SK-N-SH (cell line): ENCODE measurements around the gene ZSCAN10. TPM values are rescaled to one million over a fixed set of nuclear protein-coding genes. Genes with fewer than 3 reads are reported as not detected.
A peak's percentile ranks its signal among the peaks of the same experiment; 100 is the strongest.

Experiments
- CTCF ChIA-PET: fragments of 300-600, 350-600 bp; formaldehyde crosslinking; extraction: SDS; loops from one replicate; lab custom pipeline; 2021; lab: Yijun Ruan, JAX
- POLR2A ChIA-PET: fragments of 350-600 bp; sonication (Branson Sonifier 250); formaldehyde crosslinking; extraction: SDS; loops from one replicate; lab custom pipeline; 2020; ENCODE audit warnings: antibody characterized with exemption, inconsistent platforms; lab: Yijun Ruan, JAX
- DNase-seq: peaks from one replicate; pipeline ENCODE4 v3.0.0; 2012
- H2AFZ ChIP-seq: fragments of 200-600 bp; sonication (generic); 2 replicates; pipeline ENCODE4 v1.8.1; 2016; ENCODE audit warnings: antibody characterized with exemption, mild to moderate bottlenecking, low read depth
- H3F3A ChIP-seq: fragments of 200-600 bp; sonication (generic); replicated peaks from 2 replicates; pipeline ENCODE3; 2016; ENCODE audit warnings: antibody characterized with exemption, mild to moderate bottlenecking; ENCODE audit not compliant: insufficient read depth
- H3K27ac ChIP-seq, 2 experiments: fragments of 200-500 bp in 1 of 2; fragments of 200-600 bp in 1 of 2; sonication (Bioruptor generic) in 1 of 2; sonication (generic), shearing (Covaris generic) in 1 of 2; 2 replicates each; pipeline versions ENCODE4 v1.5.1 to v1.6.1; 2014 to 2016; ENCODE audit warnings: low read depth in 2 of 2, inconsistent platforms in 1 of 2, low read length in 1 of 2, mild to moderate bottlenecking in 1 of 2, mixed read lengths in 1 of 2
- H3K27me3 ChIP-seq: fragments of 200-600 bp; sonication (generic), shearing (Covaris generic); 2 replicates; pipeline ENCODE4 v1.6.1; 2016; ENCODE audit warnings: mixed run types; ENCODE audit not compliant: insufficient read depth
- H3K36me3 ChIP-seq, 2 experiments: fragments of 200-500 bp in 1 of 2; fragments of 200-600 bp in 1 of 2; sonication (Bioruptor generic) in 1 of 2; sonication (generic) in 1 of 2; replicated peaks in 1 of 2; 2 replicates each; pipeline versions ENCODE3 to v1.5.1; 2014 to 2016; ENCODE audit warnings: low read length in 1 of 2, mild to moderate bottlenecking in 1 of 2; ENCODE audit not compliant: insufficient read depth in 2 of 2, control insufficient read depth in 1 of 2
- H3K4me1 ChIP-seq, 2 experiments: fragments of 200-500 bp in 1 of 2; fragments of 200-600 bp in 1 of 2; sonication (Bioruptor generic) in 1 of 2; sonication (generic), shearing (Covaris generic) in 1 of 2; 2 replicates each; pipeline versions ENCODE4 v1.5.1 to v1.6.1; 2014 to 2016; ENCODE audit warnings: low read depth in 1 of 2, low read length in 1 of 2, mixed run types in 1 of 2; ENCODE audit not compliant: insufficient read depth in 2 of 2, control insufficient read depth in 1 of 2
- H3K4me2 ChIP-seq: fragments of 200-600 bp; sonication (generic), shearing (Covaris generic); 2 replicates; pipeline ENCODE4 v1.6.1; 2017; ENCODE audit warnings: mixed run types
- H3K4me3 ChIP-seq, 2 experiments: fragments of 200-500 bp in 1 of 2; fragments of 200-600 bp in 1 of 2; sonication (Bioruptor generic) in 1 of 2; sonication (generic), shearing (Covaris generic) in 1 of 2; 2 replicates each; pipeline versions ENCODE4 v1.5.1 to v1.8.1; 2014 to 2016; ENCODE audit warnings: low read depth in 2 of 2, inconsistent platforms in 1 of 2, low read length in 1 of 2, mild to moderate bottlenecking in 1 of 2, mixed read lengths in 1 of 2, moderate library complexity in 1 of 2
- H3K79me2 ChIP-seq: fragments of 200-600 bp; sonication (generic); 2 replicates; pipeline ENCODE4 v1.8.1; 2017; ENCODE audit warnings: mild to moderate bottlenecking; ENCODE audit not compliant: insufficient read depth
- H3K9ac ChIP-seq: fragments of 200-600 bp; sonication (generic); 2 replicates; pipeline ENCODE4 v1.6.1; 2017; ENCODE audit warnings: mixed run types
- H3K9me2 ChIP-seq: fragments of 200-600 bp; sonication (generic); 2 replicates; pipeline ENCODE4 v1.6.1; 2017; ENCODE audit warnings: mixed run types
- H3K9me3 ChIP-seq: fragments of 200-600 bp; sonication (generic); 2 replicates; pipeline ENCODE4 v1.6.1; 2017; ENCODE audit warnings: mixed run types, mild to moderate bottlenecking, moderate library complexity
- H4K20me1 ChIP-seq: fragments of 200-600 bp; sonication (generic); 2 replicates; pipeline ENCODE4 v1.6.1; 2017; ENCODE audit warnings: mild to moderate bottlenecking, mixed run types; ENCODE audit not compliant: insufficient read depth
- CHD2 ChIP-seq: fragments of 150-350 bp; IDR thresholded peaks from 2 replicates; pipeline ENCODE4 v1.6.1; 2018; ENCODE audit warnings: low read length; ENCODE audit not compliant: partially characterized antibody
- ELF1 ChIP-seq: IDR thresholded peaks from 2 replicates; pipeline ENCODE4 v1.4.0; 2012
- EP300 ChIP-seq, 2 experiments: IDR thresholded peaks; 2 replicates each; pipeline versions ENCODE4 v1.4.0 to v1.6.1; 2012; ENCODE audit warnings: borderline replicate concordance in 1 of 2, low read depth in 1 of 2, low read length in 1 of 2
- EZH2phosphoT487 ChIP-seq: fragments of 200-600 bp; sonication (generic); IDR thresholded peaks from 2 replicates; pipeline ENCODE4 v1.6.1; 2017; ENCODE audit warnings: low read depth, mixed run types, mild to moderate bottlenecking, antibody characterized with exemption, moderate library complexity, borderline replicate concordance
- FOXJ3 ChIP-seq: sonication (generic); formaldehyde crosslinking; IDR thresholded peaks from 2 replicates; pipeline ENCODE4 v1.5.1; 2020; ENCODE audit warnings: mild to moderate bottlenecking, missing genetic modification reagents
- FOXM1 ChIP-seq: IDR thresholded peaks from 2 replicates; pipeline ENCODE4 v1.4.0; 2012; ENCODE audit warnings: low read depth, mild to moderate bottlenecking
- JUND ChIP-seq: IDR thresholded peaks from 2 replicates; pipeline ENCODE4 v1.4.0; 2012
- MEF2A ChIP-seq: IDR thresholded peaks from 2 replicates; pipeline ENCODE4 v1.4.0; 2012; ENCODE audit warnings: low read depth, borderline replicate concordance
- NRF1 ChIP-seq: IDR thresholded peaks from 2 replicates; pipeline ENCODE4 v1.6.1; 2012; ENCODE audit warnings: low read depth, mild to moderate bottlenecking, low read length
- REST ChIP-seq: IDR thresholded peaks from 2 replicates; pipeline ENCODE4 v1.6.1; 2012; ENCODE audit warnings: mild to moderate bottlenecking, low read depth, low read length, moderate library complexity
- RXRA ChIP-seq: IDR thresholded peaks from 2 replicates; pipeline ENCODE4 v1.4.0; 2012; ENCODE audit warnings: low read depth, mild to moderate bottlenecking, borderline replicate concordance
- SMC3 ChIP-seq: IDR thresholded peaks from 2 replicates; pipeline ENCODE4 v1.6.1; 2012; ENCODE audit warnings: low read depth, low read length, improper control_type of control experiment
- TAF1 ChIP-seq: IDR thresholded peaks from 2 replicates; pipeline ENCODE4 v1.6.1; 2012; ENCODE audit warnings: low read depth, mild to moderate bottlenecking, low read length, moderate library complexity, borderline replicate concordance
- USF1 ChIP-seq: IDR thresholded peaks from 2 replicates; pipeline ENCODE4 v1.4.0; 2012; ENCODE audit warnings: low read depth, borderline replicate concordance
- YY1 ChIP-seq: IDR thresholded peaks from 2 replicates; pipeline ENCODE4 v1.4.0; 2012; ENCODE audit warnings: low read depth, mild to moderate bottlenecking
- ZBTB33 ChIP-seq: IDR thresholded peaks from 2 replicates; pipeline ENCODE4 v1.4.0; 2012; ENCODE audit warnings: low read depth, borderline replicate concordance
- WGBS: methylation state at CpG from one replicate; pipeline ENCODE4 v1.1.6; 2017; ENCODE audit warnings: low lambda C conversion rate; 5-methylcytosine and 5-hydroxymethylcytosine counted together
- polyA plus RNA-seq, 3 experiments: library from polyadenylated mRNA; depleted of rRNA; stranded (reverse); fragments of >200 nt; gene quantifications; 2 replicates each; pipeline ENCODE4 v1.2.3, GENCODE V29; 2012
- TF ChIP-seq, protein P1 (sequence below): IDR thresholded peaks from 2 replicates; pipeline ENCODE4 v1.4.0; 2012; ENCODE audit warnings: low read depth

The ZSCAN10 gene
- polyA plus RNA-seq, 1 of the 3 experiments (the other 2 are of a cell fraction): 0.05 TPM

DNA sequence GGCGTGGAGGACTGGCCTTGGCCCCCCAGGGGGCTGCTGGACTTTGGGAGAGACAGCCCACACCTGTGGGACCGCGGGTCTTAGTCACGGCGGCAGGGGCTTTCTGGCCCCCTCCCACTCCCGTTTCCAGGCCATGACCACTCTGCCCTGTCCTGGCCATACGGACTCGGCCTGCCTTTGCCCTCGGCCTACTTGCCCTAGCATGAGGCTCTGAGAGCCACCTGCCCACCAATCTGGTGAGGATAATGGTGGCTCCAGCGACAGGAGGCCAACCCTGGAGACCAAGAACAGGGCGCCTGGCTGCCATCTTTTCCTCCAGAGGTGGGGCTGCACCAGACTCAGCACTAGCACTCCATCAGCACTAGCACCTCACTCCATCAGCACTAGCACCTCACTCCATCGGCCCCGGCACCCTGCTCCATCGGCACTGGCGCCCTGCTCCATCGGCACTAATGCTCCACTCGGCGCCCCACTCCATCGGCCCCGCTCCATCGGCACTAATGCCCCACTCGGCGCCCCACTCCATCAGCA lies 42.8 kb upstream of the ZSCAN10 start:
- H3K9ac ChIP-seq: no peak overlapping the region
- H3K9me3 ChIP-seq: no peaks in the 10 kb centered on the region
- H3K9me2 ChIP-seq: no peaks in the 10 kb centered on the region
- peaks cover 5 to 38% of the 10 kb centered on the region in 2 experiments for H3K36me3 ChIP-seq
- H3F3A ChIP-seq: no peaks in the 10 kb centered on the region
- H4K20me1 ChIP-seq: no peaks in the 10 kb centered on the region
- H2AFZ ChIP-seq: no peak overlapping the region
- peak; percentile 8 for DNase-seq
- H3K79me2 ChIP-seq: peaks cover 1% of the 10 kb centered on the region
- no peaks in the 10 kb centered on the region for H3K27me3 ChIP-seq
- TF ChIP-seq MEF2A (no peak), TAF1 (no peak)
- ChIA-PET POLR2A (no interaction called here), CTCF (interaction anchor here (1.2 to 3.3 kb wide), 3 partner anchors 8 to 13 kb away, joined by 3 to 10 read pairs (median 8); no protein-coding TSS in a partner anchor)
- H3K4me3 ChIP-seq: no peak overlapping the region
- no peak overlapping the region for H3K27ac ChIP-seq
- 92% methylated on average over 12 of the region's 23 CpGs for WGBS
- H3K4me2 ChIP-seq: no peak overlapping the region
- peaks cover 0 to 7% of the 10 kb centered on the region in 2 experiments; a peak in 2 of 4 replicates for H3K4me1 ChIP-seq

DNA sequence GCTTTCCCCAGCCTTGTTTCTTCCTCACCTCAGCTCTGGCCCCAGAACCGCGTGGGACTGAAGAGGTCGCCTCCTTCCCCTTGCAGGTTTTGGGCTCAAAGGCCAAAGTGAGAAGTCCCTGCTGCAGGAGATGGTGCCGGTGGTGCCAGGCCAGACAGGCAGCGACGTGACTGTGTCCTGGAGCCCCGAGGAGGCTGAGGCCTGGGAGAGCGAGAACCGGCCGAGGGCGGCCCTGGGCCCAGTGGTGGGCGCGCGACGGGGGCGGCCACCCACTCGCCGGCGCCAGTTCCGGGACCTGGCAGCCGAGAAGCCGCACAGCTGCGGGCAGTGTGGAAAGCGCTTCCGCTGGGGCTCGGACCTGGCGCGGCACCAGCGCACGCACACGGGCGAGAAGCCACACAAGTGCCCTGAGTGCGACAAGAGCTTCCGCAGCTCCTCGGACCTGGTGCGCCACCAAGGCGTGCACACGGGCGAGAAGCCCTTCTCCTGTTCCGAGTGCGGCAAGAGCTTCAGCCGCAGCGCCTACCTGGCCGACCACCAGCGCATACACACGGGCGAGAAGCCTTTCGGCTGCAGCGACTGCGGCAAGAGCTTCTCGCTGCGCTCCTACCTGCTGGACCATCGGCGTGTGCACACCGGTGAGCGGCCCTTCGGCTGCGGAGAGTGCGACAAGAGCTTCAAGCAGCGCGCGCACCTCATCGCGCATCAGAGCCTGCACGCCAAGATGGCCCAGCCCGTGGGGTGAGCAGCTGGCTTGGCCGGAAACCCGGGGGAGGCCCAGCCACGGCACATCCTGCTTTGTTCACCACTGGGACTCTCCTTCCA lies 41.7 kb upstream of the ZSCAN10 start:
- POLR2A ChIA-PET: no interaction called here
- no peak for DNase-seq
- TF ChIP-seq CHD2 (no peak), RXRA (no peak), REST (no peak), FOXJ3 (no peak), TAF1 (no peak), JUND (no peak), ZBTB33 (no peak), FOXM1 (no peak), SMC3 (no peak), YY1 (no peak), MEF2A (no peak), ELF1 (no peak), EZH2phosphoT487 (no peak), NRF1 (no peak), EP300 (IDR thresholded peaks at IDR 0.05; ENCODE audit: borderline replicate concordance in 1 of 2, low read depth in 1 of 2, low read length in 1 of 2) (no peak), USF1 (no peak)
- TF ChIP-seq, protein P1, sequence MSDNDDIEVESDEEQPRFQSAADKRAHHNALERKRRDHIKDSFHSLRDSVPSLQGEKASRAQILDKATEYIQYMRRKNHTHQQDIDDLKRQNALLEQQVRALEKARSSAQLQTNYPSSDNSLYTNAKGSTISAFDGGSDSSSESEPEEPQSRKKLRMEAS: no peak

More for the DNA sequence above, 41.7 kb upstream of the ZSCAN10 start:
- Histone ChIP-seq H3K4me1 (peaks cover 0 to 7% of the 10 kb centered on the region in 2 experiments; a peak in 2 of 4 replicates), H3K4me2 (no peak overlapping the region), H3K27me3 (no peaks in the 10 kb centered on the region), H2AFZ (no peak overlapping the region), H3K9me3 (no peaks in the 10 kb centered on the region), H3K36me3 (peaks cover 5 to 38% of the 10 kb centered on the region in 2 experiments), H3K27ac (no peak overlapping the region), H3K4me3 (no peak overlapping the region), H3K9ac (no peak overlapping the region), H3K9me2 (no peaks in the 10 kb centered on the region), H3K79me2 (peaks cover 12% of the 10 kb centered on the region), H4K20me1 (no peaks in the 10 kb centered on the region), H3F3A (no peaks in the 10 kb centered on the region)
- 96% methylated on average over 42 of the region's 69 CpGs for WGBS
- CTCF ChIA-PET: interaction anchor here (0.9 to 1.7 kb wide), 4 partner anchors 9 to 12 kb away, joined by 3 to 8 read pairs (median 4); no protein-coding TSS in a partner anchor
